ENCODE measurements around the gene ADGRG7.

DNA sequence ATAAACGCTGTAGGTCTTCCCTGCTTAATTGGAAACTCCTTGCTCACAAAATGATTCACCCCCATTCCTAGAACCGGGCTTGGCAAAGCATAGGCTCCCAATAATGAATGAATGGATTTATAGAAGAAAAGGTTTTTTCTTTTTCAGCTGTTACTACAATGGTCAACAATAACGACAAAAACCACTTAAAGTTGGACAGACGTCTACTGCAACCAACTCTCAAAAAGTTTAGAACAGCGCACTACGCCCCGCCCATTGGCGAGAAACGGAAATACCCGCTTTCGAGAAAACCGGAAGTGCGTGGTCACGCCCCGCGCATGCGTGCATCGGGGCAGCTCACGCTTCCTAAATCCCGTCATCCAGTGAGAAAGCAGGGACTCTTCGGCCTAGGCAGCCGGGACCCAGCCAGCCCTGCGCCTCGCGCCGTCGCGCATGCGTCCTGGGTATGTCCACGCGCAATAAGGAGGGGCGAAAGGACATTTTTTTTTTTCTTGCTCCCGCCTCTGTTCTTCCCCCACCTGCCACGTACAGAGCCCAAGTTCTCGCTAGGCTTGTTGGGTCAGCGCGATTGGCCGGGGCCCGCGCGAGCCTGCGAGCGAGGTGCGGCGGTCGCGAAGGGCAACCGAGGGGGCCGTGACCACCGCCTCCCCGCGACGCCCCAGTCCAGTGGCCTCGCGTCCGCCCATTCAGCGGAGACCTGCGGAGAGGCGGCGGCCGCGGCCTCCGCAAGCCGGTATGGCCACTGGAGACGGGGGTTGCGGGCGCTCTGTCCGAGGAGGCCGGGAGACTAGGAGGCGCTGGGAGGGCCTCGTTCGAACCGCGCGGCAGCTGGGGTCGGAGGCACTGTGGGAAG, 99.8 kb downstream of the ADGRG7 start, which contains the start of gene TFG:
- TF ChIP-seq, protein P1, sequence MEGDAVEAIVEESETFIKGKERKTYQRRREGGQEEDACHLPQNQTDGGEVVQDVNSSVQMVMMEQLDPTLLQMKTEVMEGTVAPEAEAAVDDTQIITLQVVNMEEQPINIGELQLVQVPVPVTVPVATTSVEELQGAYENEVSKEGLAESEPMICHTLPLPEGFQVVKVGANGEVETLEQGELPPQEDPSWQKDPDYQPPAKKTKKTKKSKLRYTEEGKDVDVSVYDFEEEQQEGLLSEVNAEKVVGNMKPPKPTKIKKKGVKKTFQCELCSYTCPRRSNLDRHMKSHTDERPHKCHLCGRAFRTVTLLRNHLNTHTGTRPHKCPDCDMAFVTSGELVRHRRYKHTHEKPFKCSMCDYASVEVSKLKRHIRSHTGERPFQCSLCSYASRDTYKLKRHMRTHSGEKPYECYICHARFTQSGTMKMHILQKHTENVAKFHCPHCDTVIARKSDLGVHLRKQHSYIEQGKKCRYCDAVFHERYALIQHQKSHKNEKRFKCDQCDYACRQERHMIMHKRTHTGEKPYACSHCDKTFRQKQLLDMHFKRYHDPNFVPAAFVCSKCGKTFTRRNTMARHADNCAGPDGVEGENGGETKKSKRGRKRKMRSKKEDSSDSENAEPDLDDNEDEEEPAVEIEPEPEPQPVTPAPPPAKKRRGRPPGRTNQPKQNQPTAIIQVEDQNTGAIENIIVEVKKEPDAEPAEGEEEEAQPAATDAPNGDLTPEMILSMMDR (conservative IDR thresholded peaks at IDR 0.05; ENCODE audit: low read depth, low read length) = no peak
- TF ChIP-seq EZH2 (IDR thresholded peaks at IDR 0.05; ENCODE audit: low read length, unreplicated experiment) (no peak), EZH2phosphoT487 (IDR thresholded peaks at IDR 0.05; ENCODE audit: borderline replicate concordance, low read length) (no peak)

Data from PC-3 (cell line).